MM.1S (cell line): ENCODE data around the gene LRRC8E.

Experiments
- DNase-seq: peaks from one replicate; pipeline ENCODE4 v3.0.0-alpha.2; 2015
- H2AFZ ChIP-seq: fragments of 300-600 bp; sonication (generic); 2 replicates; pipeline ENCODE4 v1.6.0; 2016; ENCODE audit warnings: antibody characterized with exemption, low read length
- H3F3A ChIP-seq: fragments of 300-600 bp; sonication (generic); 2 replicates; pipeline ENCODE4 v1.6.1; 2016; ENCODE audit warnings: mild to moderate bottlenecking, antibody characterized with exemption, low read length, moderate library complexity, mixed read lengths; ENCODE audit not compliant: insufficient read depth
- H3K27ac ChIP-seq: fragments of 300-600 bp; sonication (generic); 2 replicates; pipeline ENCODE4 v1.5.1; 2016; ENCODE audit warnings: mild to moderate bottlenecking, low read length
- H3K27me3 ChIP-seq: fragments of 300-600 bp; sonication (generic); replicated peaks from 2 replicates; pipeline ENCODE4 v1.6.0; 2016; ENCODE audit warnings: low read length; ENCODE audit not compliant: insufficient read depth
- H3K36me3 ChIP-seq: fragments of 300-600 bp; sonication (generic); replicated peaks from 2 replicates; pipeline ENCODE4 v1.6.1; 2016; ENCODE audit warnings: mild to moderate bottlenecking, low read length, mixed read lengths; ENCODE audit not compliant: insufficient read depth
- H3K4me1 ChIP-seq: fragments of 300-600 bp; sonication (generic); 2 replicates; pipeline ENCODE4 v1.6.1; 2016; ENCODE audit warnings: low read length, mixed read lengths
- H3K4me2 ChIP-seq: fragments of 300-600 bp; sonication (generic); 2 replicates; pipeline ENCODE4 v1.6.0; 2016; ENCODE audit warnings: low read depth, low read length
- H3K4me3 ChIP-seq: fragments of 300-600 bp; sonication (generic); 2 replicates; pipeline ENCODE4 v1.5.1; 2016; ENCODE audit warnings: low read length, mixed read lengths
- H3K79me2 ChIP-seq: fragments of 300-600 bp; sonication (generic); 2 replicates; pipeline ENCODE4 v1.6.1; 2016; ENCODE audit warnings: mixed run types, low read length, mixed read lengths
- H3K9ac ChIP-seq: fragments of 300-600 bp; sonication (generic); 2 replicates; pipeline ENCODE4 v1.6.1; 2016; ENCODE audit warnings: low read length, mixed read lengths
- H3K9me2 ChIP-seq: fragments of 300-600 bp; sonication (generic); replicated peaks from 2 replicates; pipeline ENCODE4 v1.6.1; 2016; ENCODE audit warnings: mild to moderate bottlenecking, low read length, mixed read lengths; ENCODE audit not compliant: insufficient read depth
- H3K9me3 ChIP-seq: fragments of 300-600 bp; sonication (generic); replicated peaks from 2 replicates; pipeline ENCODE4 v1.6.1; 2016; ENCODE audit warnings: mild to moderate bottlenecking, low read length, mixed read lengths; ENCODE audit not compliant: insufficient read depth
- H4K20me1 ChIP-seq: fragments of 300-600 bp; sonication (generic); 2 replicates; pipeline ENCODE4 v1.6.1; 2016; ENCODE audit warnings: mild to moderate bottlenecking, low read length, moderate library complexity, mixed read lengths; ENCODE audit not compliant: insufficient read depth
- EZH2 ChIP-seq: fragments of 300-600 bp; sonication (generic); optimal IDR thresholded peaks from 2 replicates; pipeline ENCODE3; 2017; ENCODE audit warnings: low read depth, mild to moderate bottlenecking, antibody characterized with exemption, low read length, mixed read lengths
- EZH2phosphoT487 ChIP-seq: fragments of 300-600 bp; sonication (generic); IDR thresholded peaks from 2 replicates; pipeline ENCODE4 v1.6.1; 2018; ENCODE audit warnings: antibody characterized with exemption, low read length
- TF ChIP-seq, protein P1 (sequence below): fragments of 300-600 bp; sonication (generic); IDR thresholded peaks from 2 replicates; pipeline ENCODE4 v1.5.1; 2016; ENCODE audit warnings: antibody characterized with exemption, low read length, mixed read lengths

The LRRC8E gene

DNA sequence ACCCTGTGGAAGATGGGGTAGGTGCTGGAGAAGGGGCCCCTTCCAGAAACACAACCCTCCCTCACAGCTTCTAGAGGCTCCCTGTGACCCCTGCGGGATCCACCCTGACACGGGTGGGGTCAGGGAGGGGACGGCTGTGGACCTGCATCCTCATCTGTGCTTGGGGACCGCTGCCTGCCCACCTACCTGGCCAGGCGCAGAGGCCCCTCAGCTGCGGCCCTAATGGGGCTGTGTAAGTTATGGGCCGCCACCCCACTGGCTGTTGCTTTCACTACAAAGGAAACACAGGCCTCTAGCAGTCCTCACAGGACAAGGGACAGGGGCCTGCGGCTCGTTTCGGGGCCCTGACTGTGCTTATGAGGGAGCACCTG lies 44.6 kb downstream of the LRRC8E start:
- peaks cover 28% of the 10 kb centered on the region for H3K36me3 ChIP-seq
- 0 out of 2 replicates have a peak, but pooled peaks cover 4% of the 10 kb centered on the region for H4K20me1 ChIP-seq
- H3K9ac ChIP-seq: no peak overlapping the region
- H3F3A ChIP-seq: peaks cover 2% of the 10 kb centered on the region
- H3K27ac ChIP-seq: no peak overlapping the region
- no peak for DNase-seq
- H3K9me3 ChIP-seq: no peaks in the 10 kb centered on the region
- H3K4me2 ChIP-seq: no peak overlapping the region
- no peaks in the 10 kb centered on the region for H3K27me3 ChIP-seq
- peaks cover 24% of the 10 kb centered on the region for H3K79me2 ChIP-seq
- TF ChIP-seq EZH2: no peak
- H2AFZ ChIP-seq: no peak overlapping the region
- no peaks in the 10 kb centered on the region for H3K4me1 ChIP-seq
- H3K4me3 ChIP-seq: no peak overlapping the region
- no peaks in the 10 kb centered on the region for H3K9me2 ChIP-seq

DNA sequence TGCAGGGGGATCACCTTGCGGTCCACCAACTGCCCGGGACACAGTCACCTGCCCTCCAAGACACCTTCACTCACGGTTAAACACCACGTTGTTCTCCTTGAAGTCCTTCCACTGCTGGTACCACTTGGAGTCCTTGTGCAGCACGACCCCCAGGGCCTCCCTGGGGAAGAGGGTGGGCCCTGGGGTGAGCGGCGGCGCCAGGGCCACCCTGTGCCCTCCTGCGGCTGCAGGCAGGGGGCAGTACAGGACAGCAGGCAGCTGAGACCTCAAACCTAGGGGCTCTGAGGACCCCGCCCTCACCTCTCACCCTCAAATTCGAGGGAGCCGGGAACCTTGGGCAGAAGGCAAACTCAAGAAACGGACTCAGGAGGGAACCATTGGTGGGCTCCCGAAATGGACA lies 45.1 kb downstream of the LRRC8E start:
- H3K4me2 ChIP-seq: no peak overlapping the region
- DNase-seq: no peak

DNA sequence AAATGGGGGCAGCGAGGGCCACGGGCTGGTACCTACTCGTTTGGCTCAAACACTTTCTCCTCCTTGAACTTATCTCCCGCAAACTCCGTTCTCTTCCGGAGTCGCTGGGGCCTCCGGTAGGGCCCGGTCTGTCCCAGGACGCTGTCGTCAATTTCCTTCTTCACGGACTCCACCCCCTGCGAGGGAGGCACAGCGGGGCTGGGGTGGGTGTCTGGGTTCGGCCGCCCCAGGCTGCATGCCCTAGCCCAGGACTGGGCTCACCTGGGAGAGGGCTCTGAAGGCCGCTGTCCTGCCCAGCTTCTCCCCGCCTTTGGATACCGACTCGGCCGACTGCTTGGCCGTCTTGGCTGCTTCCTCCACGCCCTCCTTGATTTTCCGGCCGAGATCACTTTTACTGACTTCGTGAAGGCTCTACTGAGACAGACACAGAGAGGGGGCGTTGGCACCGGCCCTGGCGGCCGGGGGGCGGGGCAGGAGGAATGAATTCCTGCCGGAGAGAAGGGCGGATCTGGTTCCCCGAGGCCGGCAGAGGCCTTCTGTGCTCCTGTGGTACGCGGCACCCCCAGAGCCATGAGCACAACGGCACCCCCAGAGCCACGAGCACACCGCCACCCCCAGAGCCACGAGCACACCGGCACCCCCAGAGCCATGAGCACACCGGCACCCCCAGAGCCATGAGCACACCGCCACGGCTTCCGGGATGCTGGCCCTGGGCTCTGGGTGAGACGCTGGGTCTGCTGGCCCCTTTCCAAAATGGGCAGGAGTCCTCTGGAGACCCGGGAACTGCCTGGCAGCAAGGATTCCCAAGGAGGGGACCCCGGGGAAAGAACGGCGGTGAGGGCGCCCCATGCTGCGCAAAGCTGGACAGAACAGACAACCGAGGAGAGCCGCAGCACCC lies 45.8 kb downstream of the LRRC8E start:
- no peaks in the 10 kb centered on the region for H3K9me2 ChIP-seq
- no peaks in the 10 kb centered on the region; the same call in 1 of the 2 replicates for H3F3A ChIP-seq
- no peak overlapping the region for H3K9ac ChIP-seq
- H2AFZ ChIP-seq: no peak overlapping the region
- no peaks in the 10 kb centered on the region for H3K9me3 ChIP-seq
- H3K79me2 ChIP-seq: peaks cover 36% of the 10 kb centered on the region
- no peak overlapping the region for H3K4me3 ChIP-seq
- peaks cover 28% of the 10 kb centered on the region for H3K36me3 ChIP-seq
- no peaks in the 10 kb centered on the region for H3K4me1 ChIP-seq
- no peaks in the 10 kb centered on the region for H4K20me1 ChIP-seq
- TF ChIP-seq EZH2phosphoT487: no peak
- TF ChIP-seq, protein P1, sequence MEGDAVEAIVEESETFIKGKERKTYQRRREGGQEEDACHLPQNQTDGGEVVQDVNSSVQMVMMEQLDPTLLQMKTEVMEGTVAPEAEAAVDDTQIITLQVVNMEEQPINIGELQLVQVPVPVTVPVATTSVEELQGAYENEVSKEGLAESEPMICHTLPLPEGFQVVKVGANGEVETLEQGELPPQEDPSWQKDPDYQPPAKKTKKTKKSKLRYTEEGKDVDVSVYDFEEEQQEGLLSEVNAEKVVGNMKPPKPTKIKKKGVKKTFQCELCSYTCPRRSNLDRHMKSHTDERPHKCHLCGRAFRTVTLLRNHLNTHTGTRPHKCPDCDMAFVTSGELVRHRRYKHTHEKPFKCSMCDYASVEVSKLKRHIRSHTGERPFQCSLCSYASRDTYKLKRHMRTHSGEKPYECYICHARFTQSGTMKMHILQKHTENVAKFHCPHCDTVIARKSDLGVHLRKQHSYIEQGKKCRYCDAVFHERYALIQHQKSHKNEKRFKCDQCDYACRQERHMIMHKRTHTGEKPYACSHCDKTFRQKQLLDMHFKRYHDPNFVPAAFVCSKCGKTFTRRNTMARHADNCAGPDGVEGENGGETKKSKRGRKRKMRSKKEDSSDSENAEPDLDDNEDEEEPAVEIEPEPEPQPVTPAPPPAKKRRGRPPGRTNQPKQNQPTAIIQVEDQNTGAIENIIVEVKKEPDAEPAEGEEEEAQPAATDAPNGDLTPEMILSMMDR: no peak
- no peak for TF ChIP-seq EZH2
- DNase-seq: no peak
- H3K4me2 ChIP-seq: no peak overlapping the region
- H3K27me3 ChIP-seq: no peaks in the 10 kb centered on the region
- H3K27ac ChIP-seq: no peak overlapping the region

More for the DNA sequence above, 45.1 kb downstream of the LRRC8E start:
- Histone ChIP-seq H3K27ac (no peak overlapping the region), H2AFZ (no peak overlapping the region), H4K20me1 (0 out of 2 replicates have a peak, but pooled peaks cover 4% of the 10 kb centered on the region), H3K4me3 (no peak overlapping the region), H3K36me3 (peaks cover 28% of the 10 kb centered on the region), H3K9me3 (no peaks in the 10 kb centered on the region), H3K4me1 (no peaks in the 10 kb centered on the region), H3K79me2 (peaks cover 29% of the 10 kb centered on the region), H3F3A (no peaks in the 10 kb centered on the region; the same call in none of the 2 replicates), H3K27me3 (no peaks in the 10 kb centered on the region), H3K9me2 (no peaks in the 10 kb centered on the region), H3K9ac (no peak overlapping the region)
- TF ChIP-seq EZH2phosphoT487: no peak
- TF ChIP-seq, protein P1: peak; percentile 41

DNA sequence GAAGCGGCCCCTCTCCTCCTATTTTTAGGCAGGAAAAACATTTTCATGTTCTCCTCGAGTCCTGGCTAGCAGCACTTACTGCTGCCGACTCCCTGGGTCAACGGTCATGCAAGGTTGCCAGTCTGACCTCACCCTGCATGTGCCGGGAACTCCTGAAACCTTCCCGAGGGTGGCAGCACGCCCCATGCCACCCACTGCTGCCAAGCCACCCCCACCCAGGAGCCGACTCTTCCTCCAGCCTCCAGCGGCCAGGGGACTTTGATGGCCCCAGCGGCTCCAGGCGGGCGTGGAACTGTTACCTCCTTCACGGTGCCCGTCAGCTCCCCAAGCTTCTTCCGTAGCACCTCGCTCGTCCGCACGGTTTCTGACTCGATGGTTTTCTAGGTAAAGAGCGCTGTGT lies 46.5 kb downstream of the LRRC8E start:
- Histone ChIP-seq H3K79me2 (peaks cover 40% of the 10 kb centered on the region), H3K9me2 (no peaks in the 10 kb centered on the region), H3K27ac (no peak overlapping the region), H3K27me3 (no peaks in the 10 kb centered on the region), H3K9ac (no peak overlapping the region), H2AFZ (no peak overlapping the region), H4K20me1 (no peaks in the 10 kb centered on the region), H3K4me3 (no peak overlapping the region), H3K36me3 (peaks cover 28% of the 10 kb centered on the region), H3F3A (no peaks in the 10 kb centered on the region), H3K4me2 (no peak overlapping the region), H3K9me3 (no peaks in the 10 kb centered on the region), H3K4me1 (no peaks in the 10 kb centered on the region)
- TF ChIP-seq EZH2phosphoT487 (no peak), EZH2 (no peak)
- TF ChIP-seq, protein P1: no peak
- no peak for DNase-seq
